ENCODE data around the gene ADORA2B.

DNA sequence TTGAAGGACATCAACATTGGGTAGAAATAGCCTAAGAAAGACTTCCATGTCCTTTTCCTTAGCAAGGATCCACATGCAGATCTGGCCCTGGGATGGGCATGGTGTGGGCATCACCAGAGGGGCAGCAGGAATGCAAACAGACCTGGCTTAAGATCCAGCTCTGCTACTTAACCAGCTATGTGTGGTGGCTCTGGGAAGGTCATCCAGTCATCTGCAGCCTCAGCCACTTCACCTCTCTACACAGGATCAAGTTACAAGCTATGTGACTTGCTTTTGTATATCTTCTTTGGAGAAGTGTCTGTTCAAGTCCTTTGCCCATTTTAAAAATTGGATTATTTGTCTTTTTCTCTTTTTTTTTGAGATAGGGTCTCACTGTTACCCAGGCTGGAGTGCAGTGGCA lies 13.5 kb upstream of the ADORA2B start:
- TF ChIP-seq, protein P1, sequence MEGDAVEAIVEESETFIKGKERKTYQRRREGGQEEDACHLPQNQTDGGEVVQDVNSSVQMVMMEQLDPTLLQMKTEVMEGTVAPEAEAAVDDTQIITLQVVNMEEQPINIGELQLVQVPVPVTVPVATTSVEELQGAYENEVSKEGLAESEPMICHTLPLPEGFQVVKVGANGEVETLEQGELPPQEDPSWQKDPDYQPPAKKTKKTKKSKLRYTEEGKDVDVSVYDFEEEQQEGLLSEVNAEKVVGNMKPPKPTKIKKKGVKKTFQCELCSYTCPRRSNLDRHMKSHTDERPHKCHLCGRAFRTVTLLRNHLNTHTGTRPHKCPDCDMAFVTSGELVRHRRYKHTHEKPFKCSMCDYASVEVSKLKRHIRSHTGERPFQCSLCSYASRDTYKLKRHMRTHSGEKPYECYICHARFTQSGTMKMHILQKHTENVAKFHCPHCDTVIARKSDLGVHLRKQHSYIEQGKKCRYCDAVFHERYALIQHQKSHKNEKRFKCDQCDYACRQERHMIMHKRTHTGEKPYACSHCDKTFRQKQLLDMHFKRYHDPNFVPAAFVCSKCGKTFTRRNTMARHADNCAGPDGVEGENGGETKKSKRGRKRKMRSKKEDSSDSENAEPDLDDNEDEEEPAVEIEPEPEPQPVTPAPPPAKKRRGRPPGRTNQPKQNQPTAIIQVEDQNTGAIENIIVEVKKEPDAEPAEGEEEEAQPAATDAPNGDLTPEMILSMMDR (IDR thresholded peaks at IDR 0.05): no peak
- TF ChIP-seq ZFX (IDR thresholded peaks at IDR 0.05; ENCODE audit: borderline replicate concordance): no peak

All from 22Rv1 (cell line).